GM21528 (cell line): ENCODE data around the gene PLK4.
"Not testable (repeated sequence)": the region's sequence is repeated elsewhere in the genome, so short reads cannot be mapped to it uniquely, and the experiment has no call there.

ENCODE experiments used
- ATAC-seq: cut with Tn5 transposase; IDR thresholded peaks from one replicate; pipeline ENCODE4 v1.9.1; 2021; ENCODE audit warnings: mild to moderate bottlenecking, moderate library complexity; ENCODE audit not compliant: unreplicated experiment, low FRiP score

The PLK4 gene

DNA sequence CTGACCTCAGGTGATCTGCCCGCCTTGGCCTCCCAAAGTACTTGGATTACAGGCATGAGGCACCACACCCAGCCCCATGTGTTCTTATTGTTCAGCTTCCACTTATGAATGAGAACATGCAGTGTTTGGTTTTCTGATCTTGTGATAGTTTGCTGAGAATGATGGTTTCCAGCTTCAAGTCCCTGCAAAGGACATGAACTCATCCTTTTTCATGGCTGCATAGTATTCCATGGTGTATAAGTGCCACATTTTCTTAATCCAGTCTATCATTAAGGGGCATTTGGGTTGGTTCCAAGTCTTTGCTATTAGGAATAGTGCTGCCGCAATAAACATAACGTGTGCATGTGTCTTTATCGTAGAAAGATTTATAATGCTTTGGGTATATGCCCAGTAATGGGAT is 19.0 kb downstream of the PLK4 start:
- not testable (repeated sequence) for ATAC-seq

- no peak for ATAC-seq
Measured at GRCh38 chr4:127905029-127905428, 24.3 kb downstream of the PLK4 start.

GRCh38 chr4:127916512-127916911 is 35.8 kb downstream of the PLK4 start:
- no peak for ATAC-seq

GRCh38 chr4:127917151-127917550 is 36.5 kb downstream of the PLK4 start:
- no peak for ATAC-seq

GRCh38 chr4:127920521-127920920 is 39.8 kb downstream of the PLK4 start:
- ATAC-seq: no peak

DNA sequence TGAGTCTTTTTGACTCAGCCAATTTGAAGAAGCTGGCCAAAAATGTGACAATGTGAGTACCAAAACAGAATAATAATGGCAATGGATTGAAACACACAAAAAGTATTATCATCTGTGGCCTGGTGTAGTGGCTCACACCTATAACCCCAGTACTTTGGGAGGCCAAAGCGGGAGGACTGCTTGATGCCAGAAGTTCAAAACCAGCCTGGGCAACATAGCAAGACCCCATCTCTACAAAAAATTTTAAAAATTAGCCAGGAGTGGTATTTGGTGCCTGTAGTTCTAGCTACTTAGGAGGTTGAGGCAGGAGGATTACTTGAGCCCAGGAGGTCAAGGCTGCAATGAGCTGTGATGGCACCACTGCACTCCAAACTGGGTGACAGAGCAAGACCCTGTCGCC is 41.5 kb downstream of the PLK4 start:
- ATAC-seq: no peak

DNA sequence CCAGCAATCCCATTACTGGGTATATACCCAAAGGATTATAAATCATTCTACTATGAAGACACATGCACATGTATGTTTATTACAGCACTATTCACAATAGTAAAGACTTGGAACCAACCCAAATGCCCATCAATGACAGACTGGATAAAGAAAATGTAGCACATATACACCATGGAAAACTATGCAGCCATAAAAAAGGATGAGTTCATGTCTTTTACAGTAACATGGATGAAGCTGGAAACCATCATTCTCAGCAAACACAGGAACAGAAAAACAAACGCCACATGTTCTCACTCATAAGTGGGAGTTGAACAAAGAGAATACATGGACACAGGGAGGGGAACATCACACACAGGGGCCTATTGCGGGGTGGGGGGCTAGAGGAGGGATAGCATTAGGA is 45.0 kb downstream of the PLK4 start:
- not testable (repeated sequence) for ATAC-seq

- ATAC-seq: no peak
Measured at GRCh38 chr4:127930175-127930574, 49.5 kb downstream of the PLK4 start.

DNA sequence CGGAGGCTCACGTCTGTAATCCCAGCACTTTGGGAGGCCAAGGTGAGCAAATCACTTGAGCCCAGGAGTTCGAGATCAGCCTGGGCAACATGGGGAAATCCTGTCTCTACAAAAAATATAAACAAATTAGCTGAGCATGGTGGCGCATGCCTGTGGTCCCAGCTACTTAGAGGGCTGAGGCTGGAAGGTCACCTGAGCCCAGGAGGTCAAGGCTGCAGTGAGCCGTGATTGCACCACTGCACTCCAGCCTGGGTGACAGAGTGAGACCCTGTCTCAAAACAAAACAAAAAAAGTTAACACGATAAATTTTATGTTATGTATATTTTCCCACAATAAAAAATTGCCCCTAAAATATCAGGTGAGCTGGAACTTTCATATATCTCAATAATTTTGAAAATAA is 51.1 kb downstream of the PLK4 start:
- ATAC-seq: not testable (repeated sequence)

GRCh38 chr4:127936974-127937373 is 56.3 kb downstream of the PLK4 start:
- ATAC-seq: no peak
